K562 treated with DMSO at 1 percent for 4 hours (cell line): ENCODE data around the gene FAAH2. TPM values are rescaled to one million over a fixed set of nuclear protein-coding genes. Genes with fewer than 3 reads are reported as not detected.

Experiments
- total RNA-seq: library from RNA; unstranded; fragments of 300-600 nt; gene quantifications from 2 replicates; pipeline ENCODE4 v1.2.3, GENCODE V29; 2022; ENCODE audit not compliant: insufficient read depth

Gene FAAH2, protein sequence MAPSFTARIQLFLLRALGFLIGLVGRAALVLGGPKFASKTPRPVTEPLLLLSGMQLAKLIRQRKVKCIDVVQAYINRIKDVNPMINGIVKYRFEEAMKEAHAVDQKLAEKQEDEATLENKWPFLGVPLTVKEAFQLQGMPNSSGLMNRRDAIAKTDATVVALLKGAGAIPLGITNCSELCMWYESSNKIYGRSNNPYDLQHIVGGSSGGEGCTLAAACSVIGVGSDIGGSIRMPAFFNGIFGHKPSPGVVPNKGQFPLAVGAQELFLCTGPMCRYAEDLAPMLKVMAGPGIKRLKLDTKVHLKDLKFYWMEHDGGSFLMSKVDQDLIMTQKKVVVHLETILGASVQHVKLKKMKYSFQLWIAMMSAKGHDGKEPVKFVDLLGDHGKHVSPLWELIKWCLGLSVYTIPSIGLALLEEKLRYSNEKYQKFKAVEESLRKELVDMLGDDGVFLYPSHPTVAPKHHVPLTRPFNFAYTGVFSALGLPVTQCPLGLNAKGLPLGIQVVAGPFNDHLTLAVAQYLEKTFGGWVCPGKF
- 0.31 and 0.67 TPM in 2 replicates for total RNA-seq

GRCh38 chrX:57286507-57287251, at the start of gene FAAH2:
Gene FAAH2 (plus strand): TSS chrX:57286706. CDS start chrX:57286826, 120 bp downstream.

Other genes with a start within 250 kb of the FAAH2 start
- gene SPIN2B, start 165.2 kb upstream of the FAAH2 start, total RNA-seq = 4.8 and 7.2 TPM in 2 replicates
- gene SPIN2A, start 149.3 kb upstream of the FAAH2 start, total RNA-seq = not detected in 2 replicates